A549 (cell line): Measurements from ENCODE around the gene EBF4. TPM values are rescaled to one million over a fixed set of nuclear protein-coding genes. Genes with fewer than 3 reads are reported as not detected.
A peak's percentile ranks its signal among the peaks of the same experiment; 100 is the strongest.

Source experiments
- ATAC-seq, 2 experiments: fragments of 200-7000 bp in 1 of 2; fragments of >200 bp in 1 of 2; cut with Nextera tagmentation in 1 of 2; cut with Tn5 transposase in 1 of 2; 3 replicates each; pipeline versions ENCODE4 v1.8.0 to v1.9.1; 2018 to 2020; ENCODE audit warnings: mild to moderate bottlenecking in 1 of 2, moderate library complexity in 1 of 2
- CTCF ChIA-PET: fragments of 300-600 bp; sonication (Branson Sonifier 250); formaldehyde crosslinking; extraction: SDS; loops from one replicate; lab custom pipeline; 2021; ENCODE audit warnings: antibody characterized with exemption, inconsistent platforms; lab: Yijun Ruan, JAX
- POLR2A ChIA-PET: fragments of 350-600 bp; formaldehyde crosslinking; extraction: SDS; loops from one replicate; lab custom pipeline; 2021; ENCODE audit warnings: antibody characterized with exemption, inconsistent platforms; lab: Yijun Ruan, JAX
- DNase-seq, 2 experiments: peaks; one replicate each; pipeline versions ENCODE4 v3.0.0 to v3.0.0-alpha.2; 2011 to 2016; ENCODE audit warnings: low read depth in 1 of 2, low spot score in 1 of 2
- FAIRE-seq: peaks from 2 replicates; lab custom pipeline; 2011; peaks lifted over from hg19 to GRCh38; lab: Jason Lieb, UNC
- H3K27ac ChIP-seq, 2 experiments: fragments of >200 bp; sonication (Bioruptor Twin); formaldehyde crosslinking; 3 replicates each; pipeline ENCODE4 v1.5.1; 2016 to 2017
- H3K4me1 ChIP-seq: fragments of >200 bp; sonication (Bioruptor Twin); formaldehyde crosslinking; 3 replicates; pipeline ENCODE4 v1.6.1; 2016
- H3K4me2 ChIP-seq: fragments of >200 bp; sonication (Bioruptor Twin); formaldehyde crosslinking; 3 replicates; pipeline ENCODE4 v1.6.1; 2016
- H3K4me3 ChIP-seq: fragments of >200 bp; sonication (Bioruptor Twin); formaldehyde crosslinking; 3 replicates; pipeline ENCODE4 v1.5.1; 2016
- H3K9me3 ChIP-seq: fragments of >200 bp; sonication (Bioruptor Twin); formaldehyde crosslinking; 3 replicates; pipeline ENCODE4 v1.6.1; 2016
- BCL3 ChIP-seq: fragments of >200 bp; sonication (Bioruptor Twin); formaldehyde crosslinking; IDR thresholded peaks from 3 replicates; pipeline ENCODE4 v1.6.1; 2016
- CBX2 ChIP-seq: fragments of 200-600 bp; sonication (generic); IDR thresholded peaks from 2 replicates; pipeline ENCODE4 v1.6.1; 2016; ENCODE audit warnings: low read depth, mild to moderate bottlenecking, borderline replicate concordance
- CHD4 ChIP-seq: fragments of 200-600 bp; sonication (generic); IDR thresholded peaks from 2 replicates; pipeline ENCODE4 v1.6.1; 2016; ENCODE audit warnings: antibody characterized with exemption, mild to moderate bottlenecking, borderline replicate concordance
- E2F6 ChIP-seq: IDR thresholded peaks from 2 replicates; pipeline ENCODE4 v1.6.1; 2012; ENCODE audit warnings: low read depth, borderline replicate concordance
- FOSL2 ChIP-seq, 2 experiments: fragments of 450-650 bp in 1 of 2; fragments of >200 bp in 1 of 2; sonication (Bioruptor Twin) in 1 of 2; formaldehyde crosslinking; IDR thresholded peaks; 2 replicates each; pipeline versions ENCODE4 v1.5.0 to v1.6.1; 2016 to 2020; ENCODE audit warnings: mild to moderate bottlenecking in 1 of 2, moderate library complexity in 1 of 2
- HES2 ChIP-seq: fragments of >200 bp; sonication (Bioruptor Twin); formaldehyde crosslinking; IDR thresholded peaks from 2 replicates; pipeline ENCODE4 v1.6.1; 2016
- HEYL ChIP-seq: fragments of 250-450 bp; sonication (Bioruptor Pico); IDR thresholded peaks from 2 replicates; pipeline ENCODE4 v1.8.0; 2021; ENCODE audit warnings: mild to moderate bottlenecking, moderate library complexity
- JUNB ChIP-seq: fragments of >200 bp; sonication (Bioruptor Twin); formaldehyde crosslinking; IDR thresholded peaks from 2 replicates; pipeline ENCODE4 v1.6.1; 2016
- KDM5A ChIP-seq: fragments of 200-600 bp; sonication (generic); IDR thresholded peaks from 2 replicates; pipeline ENCODE4 v1.6.1; 2016; ENCODE audit warnings: antibody characterized with exemption, mild to moderate bottlenecking
- NFE2L2 ChIP-seq: fragments of 150-350 bp; conservative IDR thresholded peaks from 2 replicates; pipeline ENCODE4 v1.6.1; 2014; ENCODE audit warnings: low read length
- POLR2AphosphoS2 ChIP-seq: conservative IDR thresholded peaks from 2 replicates; pipeline ENCODE4 v1.6.1; 2012; ENCODE audit warnings: low read length, improper control_type of control experiment, inconsistent platforms
- RAD21 ChIP-seq, 2 experiments: fragments of >200 bp in 1 of 2; sonication (Bioruptor Twin) in 1 of 2; formaldehyde crosslinking in 1 of 2; IDR thresholded peaks in 1 of 2; conservative IDR thresholded peaks in 1 of 2; 2 replicates in 1 of 2; 3 replicates in 1 of 2; pipeline ENCODE4 v1.6.1; 2012 to 2018; ENCODE audit warnings: inconsistent platforms in 1 of 2
- RCOR1 ChIP-seq: fragments of 150-350 bp; IDR thresholded peaks from 2 replicates; pipeline ENCODE4 v1.6.1; 2014; ENCODE audit warnings: antibody characterized with exemption, low read length, low read depth
- SMC3 ChIP-seq: fragments of >200 bp; sonication (Bioruptor Twin); formaldehyde crosslinking; IDR thresholded peaks from 3 replicates; pipeline ENCODE4 v1.6.1; 2018; ENCODE audit warnings: inconsistent platforms
- TFCP2L1 ChIP-seq: fragments of 250-450 bp; sonication (Bioruptor Pico); IDR thresholded peaks from 2 replicates; pipeline ENCODE4 v1.5.0; 2021; ENCODE audit warnings: mild to moderate bottlenecking
- ZNF302 ChIP-seq: fragments of 250-450 bp; sonication (Bioruptor Pico); IDR thresholded peaks from 2 replicates; pipeline ENCODE4 v1.9.0; 2021; ENCODE audit warnings: inconsistent platforms, mild to moderate bottlenecking, moderate library complexity
- ZSCAN20 ChIP-seq: fragments of 250-450 bp; sonication (Bioruptor Pico); IDR thresholded peaks from 2 replicates; pipeline ENCODE4 v1.8.0; 2022; ENCODE audit warnings: mild to moderate bottlenecking, moderate library complexity
- WGBS: methylation state at CpG from one replicate; pipeline ENCODE4 v1.1.6; 2017; ENCODE audit errors: missing lambda C conversion rate; 5-methylcytosine and 5-hydroxymethylcytosine counted together
- polyA plus RNA-seq, 4 experiments: library from polyadenylated mRNA; depleted of rRNA in 3 of 4; stranded (reverse); fragments of >200 nt; fragmentation: RNase III in 1 of 4; extraction: RNeasy Plus Mini Kit Qiagen cat#74134 plus additional on column Dnase treatment in 1 of 4; gene quantifications; 2 replicates in 3 of 4; 3 replicates in 1 of 4; pipeline ENCODE4 v1.2.3, GENCODE V29; 2011 to 2017
- TF ChIP-seq, protein P1 (sequence below): fragments of >200 bp; sonication (Bioruptor Twin); formaldehyde crosslinking; IDR thresholded peaks from 3 replicates; pipeline ENCODE4 v1.5.1; 2016
- TF ChIP-seq, protein P2 (sequence below): IDR thresholded peaks from 2 replicates; pipeline ENCODE4 v1.6.1; 2012

The EBF4 gene
- polyA plus RNA-seq, 2 of the 4 experiments (the other 2 are of a cell fraction): 2.2 to 3.2 TPM

DNA sequence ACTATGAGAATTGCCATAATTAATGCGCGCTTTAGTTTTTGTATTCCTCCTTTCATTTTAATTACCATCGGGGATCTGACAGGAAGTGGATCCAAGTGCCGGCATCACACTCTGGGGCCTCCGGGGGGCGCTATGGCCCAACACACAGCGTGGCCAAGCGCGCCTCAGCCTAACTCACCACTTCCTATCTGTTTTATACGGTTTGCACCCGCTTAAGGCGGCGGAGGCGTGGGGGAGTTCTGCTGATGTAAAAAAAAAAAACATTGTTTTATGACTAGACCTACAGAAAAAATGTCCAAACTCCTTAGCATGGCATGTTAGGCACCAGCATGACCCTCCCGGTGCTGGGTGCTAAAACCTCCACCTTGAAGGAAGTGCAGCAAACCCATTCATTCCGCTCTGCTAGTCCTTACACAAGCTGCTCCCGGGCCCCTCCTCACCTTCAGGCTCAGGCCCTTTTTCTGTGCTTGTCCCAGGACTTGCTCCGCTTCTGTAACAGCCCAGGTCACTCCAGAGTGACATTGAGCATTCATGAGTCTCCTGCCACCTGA, 4.5 kb upstream of the EBF4 start:
- no peak overlapping the region for H3K4me3 ChIP-seq
- peak in 1 of 2 experiments; percentile 59 for DNase-seq
- POLR2A ChIA-PET: no interaction called here
- CTCF ChIA-PET: interaction anchor here (0.6 to 5.2 kb wide), 18 partner anchors 8 to 426 kb away, joined by 3 to 60 read pairs (median 4); no protein-coding TSS in a partner anchor
- ATAC-seq: peak in 1 of 2 experiments; percentile 65; a peak in 3 of 6 replicates
- FAIRE-seq: no peak
- no peaks in the 10 kb centered on the region for H3K9me3 ChIP-seq
- no peak overlapping the region for H3K27ac ChIP-seq
- 0 out of 3 replicates have a peak, but pooled peaks cover 3% of the 10 kb centered on the region for H3K4me1 ChIP-seq
- H3K4me2 ChIP-seq: no peak overlapping the region
- 44% methylated on average over 18 of the region's 18 CpGs for WGBS
- TF ChIP-seq ZSCAN20 (CRISPR knock-in tag) (no peak), CHD4 (no peak), SMC3 (peak; percentile 24; the same call in 1 of the 3 replicates), RAD21 (conservative IDR thresholded peaks at IDR 0.05 in 1 of 2, IDR thresholded peaks at IDR 0.05 in 1 of 2) (peak; percentile 61 to 71), ZNF302 (no peak), RCOR1 (no peak)
- TF ChIP-seq, protein P1, sequence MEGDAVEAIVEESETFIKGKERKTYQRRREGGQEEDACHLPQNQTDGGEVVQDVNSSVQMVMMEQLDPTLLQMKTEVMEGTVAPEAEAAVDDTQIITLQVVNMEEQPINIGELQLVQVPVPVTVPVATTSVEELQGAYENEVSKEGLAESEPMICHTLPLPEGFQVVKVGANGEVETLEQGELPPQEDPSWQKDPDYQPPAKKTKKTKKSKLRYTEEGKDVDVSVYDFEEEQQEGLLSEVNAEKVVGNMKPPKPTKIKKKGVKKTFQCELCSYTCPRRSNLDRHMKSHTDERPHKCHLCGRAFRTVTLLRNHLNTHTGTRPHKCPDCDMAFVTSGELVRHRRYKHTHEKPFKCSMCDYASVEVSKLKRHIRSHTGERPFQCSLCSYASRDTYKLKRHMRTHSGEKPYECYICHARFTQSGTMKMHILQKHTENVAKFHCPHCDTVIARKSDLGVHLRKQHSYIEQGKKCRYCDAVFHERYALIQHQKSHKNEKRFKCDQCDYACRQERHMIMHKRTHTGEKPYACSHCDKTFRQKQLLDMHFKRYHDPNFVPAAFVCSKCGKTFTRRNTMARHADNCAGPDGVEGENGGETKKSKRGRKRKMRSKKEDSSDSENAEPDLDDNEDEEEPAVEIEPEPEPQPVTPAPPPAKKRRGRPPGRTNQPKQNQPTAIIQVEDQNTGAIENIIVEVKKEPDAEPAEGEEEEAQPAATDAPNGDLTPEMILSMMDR: peak; percentile 51
- TF ChIP-seq, all 56 proteins: peak for 3

DNA sequence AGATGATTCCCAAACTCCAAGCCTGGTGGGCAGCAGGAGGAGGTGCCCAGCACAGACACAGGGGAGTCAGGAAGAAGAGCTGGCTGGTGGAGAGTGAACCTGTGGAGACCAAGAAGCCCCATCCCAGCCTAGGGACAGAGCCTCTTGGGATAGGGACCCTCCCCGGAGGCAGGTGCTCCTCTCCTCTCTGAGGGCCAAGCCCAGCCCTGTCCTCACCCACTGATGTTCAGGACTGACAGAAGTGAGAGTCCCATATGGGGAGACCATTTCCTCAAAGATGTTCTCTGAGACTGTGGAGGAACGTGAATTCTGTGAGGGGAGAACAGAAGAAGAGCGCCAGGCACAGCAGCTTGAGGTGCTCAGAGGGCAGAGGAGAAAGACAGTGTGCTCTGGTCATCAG, 2.4 kb upstream of the EBF4 start:
- ATAC-seq: no peak
- no peak overlapping the region for H3K27ac ChIP-seq
- TF ChIP-seq RAD21 (conservative IDR thresholded peaks at IDR 0.05 in 1 of 2, IDR thresholded peaks at IDR 0.05 in 1 of 2) (no peak), BCL3 (no peak), HEYL (CRISPR knock-in tag) (no peak), HES2 (no peak), NFE2L2 (no peak), POLR2AphosphoS2 (no peak), CBX2 (no peak), JUNB (no peak), CHD4 (no peak), FOSL2 (IDR thresholded peaks at IDR 0.05) (no peak), FOSL2 (CRISPR knock-in tag; IDR thresholded peaks at IDR 0.05) (no peak), E2F6 (no peak), TFCP2L1 (CRISPR knock-in tag) (no peak), KDM5A (no peak)
- TF ChIP-seq, protein P2, sequence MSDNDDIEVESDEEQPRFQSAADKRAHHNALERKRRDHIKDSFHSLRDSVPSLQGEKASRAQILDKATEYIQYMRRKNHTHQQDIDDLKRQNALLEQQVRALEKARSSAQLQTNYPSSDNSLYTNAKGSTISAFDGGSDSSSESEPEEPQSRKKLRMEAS: no peak
- TF ChIP-seq, protein P1: no peak
- H3K4me1 ChIP-seq: peaks cover 8% of the 10 kb centered on the region; the same call in 1 of the 3 replicates
- no peak overlapping the region for H3K4me3 ChIP-seq
- DNase-seq: no peak
- CTCF ChIA-PET: interaction anchor here (1.2 to 4.4 kb wide), 5 partner anchors 51 to 237 kb away, joined by 5 to 22 read pairs (median 17); no protein-coding TSS in a partner anchor
- no peak for FAIRE-seq
- 43% methylated on average over 3 of the region's 3 CpGs for WGBS
- POLR2A ChIA-PET: no interaction called here
- H3K9me3 ChIP-seq: no peaks in the 10 kb centered on the region
- H3K4me2 ChIP-seq: no peak overlapping the region
